ENCODE results near the gene MKNK1. TPM values are rescaled to one million over a fixed set of nuclear protein-coding genes. Genes with fewer than 3 reads are reported as not detected.

Gene MKNK1
- total RNA-seq, 6 experiments from 2014 or later = 18.0 to 24.3 (median 22.3) TPM

DNA sequence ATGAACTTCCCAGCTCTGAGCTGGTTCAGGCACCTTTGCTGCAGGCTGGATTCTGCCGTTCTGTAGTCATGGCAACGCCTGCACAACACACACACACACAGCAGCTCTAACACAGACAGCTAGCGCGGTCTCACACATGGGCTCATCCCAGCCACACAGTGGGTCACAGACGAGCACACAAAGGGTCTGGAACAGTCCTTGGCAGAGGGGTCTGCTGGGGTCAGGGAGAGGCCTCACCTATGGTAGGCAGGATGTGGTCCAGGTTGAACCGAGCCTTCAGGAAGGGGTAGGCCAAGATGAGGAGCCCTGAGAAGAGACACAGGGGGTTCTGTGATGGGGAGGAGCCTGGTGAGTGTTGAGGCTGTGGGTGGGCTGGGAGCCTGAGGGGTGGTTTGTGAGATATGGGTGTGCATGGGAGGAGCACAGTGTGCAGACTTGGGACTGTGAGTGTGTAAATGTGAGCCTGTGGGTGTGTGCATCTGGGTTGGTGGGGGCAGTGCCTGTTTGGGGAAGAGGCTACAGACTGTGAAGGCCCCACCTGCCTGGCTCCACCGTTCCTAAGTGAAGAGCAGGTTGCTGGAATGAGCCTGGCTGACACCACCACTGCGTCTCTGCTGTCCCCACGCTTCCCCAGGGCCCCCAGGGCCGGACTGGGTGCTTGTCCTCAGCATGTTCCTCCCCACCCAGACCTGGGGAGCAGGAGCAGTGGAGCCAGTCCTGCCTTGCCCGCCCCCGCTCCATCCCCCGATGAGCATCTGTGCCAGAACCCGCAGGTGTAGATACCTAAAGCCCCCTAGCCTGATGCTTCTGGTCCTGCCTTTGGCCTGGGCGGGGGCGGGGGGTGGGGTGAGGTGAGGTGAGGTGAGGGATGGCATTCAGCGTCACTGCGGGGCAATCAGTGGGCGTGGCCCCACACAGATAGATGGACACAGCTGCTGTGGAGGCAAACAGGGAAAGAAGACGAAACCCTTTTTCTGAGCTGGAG is 54.1 kb downstream of the MKNK1 start:
- Mint-ChIP-seq H3K4me1 (ENCODE audit: low read depth) (peaks cover 9% of the 10 kb centered on the region; the same call in 1 of the 2 replicates), H3K4me3 (no peak overlapping the region), H3K27ac (peak overlapping the region; percentile 83), H3K9me3 (no peaks in the 10 kb centered on the region), H3K36me3 (ENCODE audit: low read depth) (no peaks in the 10 kb centered on the region), H3K27me3 (ENCODE audit: insufficient read depth) (peaks cover 49% of the 10 kb centered on the region)
- peak; percentile 81 for DNase-seq
- TF ChIP-seq, protein P1, sequence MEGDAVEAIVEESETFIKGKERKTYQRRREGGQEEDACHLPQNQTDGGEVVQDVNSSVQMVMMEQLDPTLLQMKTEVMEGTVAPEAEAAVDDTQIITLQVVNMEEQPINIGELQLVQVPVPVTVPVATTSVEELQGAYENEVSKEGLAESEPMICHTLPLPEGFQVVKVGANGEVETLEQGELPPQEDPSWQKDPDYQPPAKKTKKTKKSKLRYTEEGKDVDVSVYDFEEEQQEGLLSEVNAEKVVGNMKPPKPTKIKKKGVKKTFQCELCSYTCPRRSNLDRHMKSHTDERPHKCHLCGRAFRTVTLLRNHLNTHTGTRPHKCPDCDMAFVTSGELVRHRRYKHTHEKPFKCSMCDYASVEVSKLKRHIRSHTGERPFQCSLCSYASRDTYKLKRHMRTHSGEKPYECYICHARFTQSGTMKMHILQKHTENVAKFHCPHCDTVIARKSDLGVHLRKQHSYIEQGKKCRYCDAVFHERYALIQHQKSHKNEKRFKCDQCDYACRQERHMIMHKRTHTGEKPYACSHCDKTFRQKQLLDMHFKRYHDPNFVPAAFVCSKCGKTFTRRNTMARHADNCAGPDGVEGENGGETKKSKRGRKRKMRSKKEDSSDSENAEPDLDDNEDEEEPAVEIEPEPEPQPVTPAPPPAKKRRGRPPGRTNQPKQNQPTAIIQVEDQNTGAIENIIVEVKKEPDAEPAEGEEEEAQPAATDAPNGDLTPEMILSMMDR (IDR thresholded peaks at IDR 0.05) = no peak

DNA sequence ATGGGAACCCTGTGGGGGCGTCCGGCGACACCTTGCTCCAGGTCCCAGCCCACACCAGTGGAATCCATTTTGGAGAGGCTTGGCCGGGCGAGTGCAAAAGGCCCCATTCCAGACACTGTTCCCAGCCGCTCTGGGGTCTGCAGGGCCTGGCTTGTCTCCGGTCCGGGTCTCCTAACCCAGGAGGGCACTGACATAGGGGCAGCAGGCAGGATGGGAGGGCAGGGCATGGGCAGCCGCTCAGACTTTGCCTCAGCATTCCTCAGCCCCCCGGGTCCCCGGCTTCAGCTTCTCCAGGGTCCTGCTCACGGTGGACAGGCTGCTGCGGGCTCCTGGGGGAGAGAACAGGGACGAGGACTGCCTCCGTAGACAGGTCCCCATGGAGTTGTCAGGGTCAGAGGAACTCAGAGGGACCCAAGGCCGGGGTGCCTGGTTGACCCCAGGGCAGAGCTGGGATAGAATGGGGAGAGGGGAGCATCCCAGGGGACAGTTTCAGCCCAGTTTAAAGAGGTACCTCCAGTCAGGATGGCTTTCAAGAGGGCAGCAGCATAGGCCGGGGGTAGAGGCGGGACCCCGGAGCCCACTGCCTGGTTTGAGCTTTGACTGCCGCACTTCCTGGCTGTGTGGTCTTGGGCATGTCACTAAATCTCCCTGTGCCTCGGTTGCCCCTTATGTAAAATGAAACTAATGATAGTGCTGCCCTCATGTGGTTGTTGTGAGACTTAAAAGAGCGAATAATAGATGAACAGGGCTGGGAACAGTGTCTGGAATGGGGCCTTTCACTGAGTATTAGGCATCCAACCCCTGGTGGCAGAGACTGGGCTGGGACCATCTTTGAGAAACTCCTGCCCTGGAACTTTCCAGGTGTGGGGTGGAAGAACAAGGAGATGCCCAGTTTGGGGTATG is 56.3 kb downstream of the MKNK1 start:
- H3K9me3 Mint-ChIP-seq = no peaks in the 10 kb centered on the region
- peak overlapping the region; percentile 65; the same call in 1 of the 2 replicates for H3K4me3 Mint-ChIP-seq
- H3K27ac Mint-ChIP-seq = no peak overlapping the region
- H3K4me1 Mint-ChIP-seq (ENCODE audit: low read depth) = peaks cover 9% of the 10 kb centered on the region; the same call in 1 of the 2 replicates
- H3K36me3 Mint-ChIP-seq (ENCODE audit: low read depth) = no peaks in the 10 kb centered on the region
- TF ChIP-seq, protein P1 (IDR thresholded peaks at IDR 0.05) = peak; percentile 80
- peaks cover 61% of the 10 kb centered on the region for H3K27me3 Mint-ChIP-seq (ENCODE audit: insufficient read depth)
- DNase-seq = peak; percentile 55

DNA sequence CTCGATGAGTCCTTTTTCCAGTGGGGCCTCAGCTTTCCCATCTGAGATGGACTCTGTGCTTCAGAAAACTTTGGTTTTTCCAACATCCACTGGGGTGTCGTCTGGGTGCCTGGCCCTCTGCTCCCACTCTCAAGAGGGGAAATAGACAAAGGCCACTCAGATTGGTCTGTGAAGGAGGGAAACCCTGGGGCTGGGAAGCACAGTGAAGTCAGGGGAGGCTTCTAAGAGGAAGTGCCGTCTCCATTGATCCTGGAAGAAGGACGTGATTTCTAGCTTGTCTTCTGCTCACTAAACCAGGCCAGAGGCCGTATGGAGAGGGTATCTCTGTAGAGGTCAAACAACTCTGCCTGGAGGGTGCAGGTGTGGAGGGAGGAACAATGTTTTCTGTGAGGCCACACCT is 57.9 kb downstream of the MKNK1 start:
- no peak for DNase-seq
- peaks cover 9% of the 10 kb centered on the region; the same call in 1 of the 2 replicates for H3K4me1 Mint-ChIP-seq (ENCODE audit: low read depth)
- TF ChIP-seq, protein P1 (IDR thresholded peaks at IDR 0.05) = no peak
- H3K27ac Mint-ChIP-seq = no peak overlapping the region
- peaks cover 62% of the 10 kb centered on the region for H3K27me3 Mint-ChIP-seq (ENCODE audit: insufficient read depth)
- no peaks in the 10 kb centered on the region for H3K36me3 Mint-ChIP-seq (ENCODE audit: low read depth)
- no peaks in the 10 kb centered on the region for H3K9me3 Mint-ChIP-seq
- H3K4me3 Mint-ChIP-seq = no peak overlapping the region

DNA sequence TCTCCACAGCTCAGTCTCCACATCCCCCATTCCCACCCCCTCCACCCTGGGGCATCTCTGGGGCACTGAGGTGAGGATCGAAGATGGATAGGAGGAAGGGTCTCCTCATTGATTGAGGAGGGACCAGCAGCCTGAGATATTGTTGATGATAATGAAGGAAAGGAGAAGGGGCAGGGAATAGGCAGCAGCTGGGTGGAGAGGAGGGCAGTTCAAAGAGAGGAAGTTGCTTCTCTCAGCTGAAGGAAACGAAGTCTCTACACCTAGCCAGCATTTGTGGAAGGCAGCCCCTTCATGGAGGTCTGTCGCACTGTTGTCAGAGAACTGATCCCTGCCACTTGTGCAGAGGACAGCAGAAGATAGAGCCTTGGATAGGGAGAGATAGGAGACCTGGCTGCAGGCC is 58.3 kb downstream of the MKNK1 start:
- Mint-ChIP-seq H3K27ac (no peak overlapping the region), H3K4me1 (ENCODE audit: low read depth) (peaks cover 9% of the 10 kb centered on the region; the same call in 1 of the 2 replicates), H3K36me3 (ENCODE audit: low read depth) (no peaks in the 10 kb centered on the region), H3K27me3 (ENCODE audit: insufficient read depth) (peaks cover 60% of the 10 kb centered on the region), H3K9me3 (no peaks in the 10 kb centered on the region), H3K4me3 (no peak overlapping the region)
- no peak for DNase-seq
- TF ChIP-seq, protein P1 (IDR thresholded peaks at IDR 0.05) = no peak

DNA sequence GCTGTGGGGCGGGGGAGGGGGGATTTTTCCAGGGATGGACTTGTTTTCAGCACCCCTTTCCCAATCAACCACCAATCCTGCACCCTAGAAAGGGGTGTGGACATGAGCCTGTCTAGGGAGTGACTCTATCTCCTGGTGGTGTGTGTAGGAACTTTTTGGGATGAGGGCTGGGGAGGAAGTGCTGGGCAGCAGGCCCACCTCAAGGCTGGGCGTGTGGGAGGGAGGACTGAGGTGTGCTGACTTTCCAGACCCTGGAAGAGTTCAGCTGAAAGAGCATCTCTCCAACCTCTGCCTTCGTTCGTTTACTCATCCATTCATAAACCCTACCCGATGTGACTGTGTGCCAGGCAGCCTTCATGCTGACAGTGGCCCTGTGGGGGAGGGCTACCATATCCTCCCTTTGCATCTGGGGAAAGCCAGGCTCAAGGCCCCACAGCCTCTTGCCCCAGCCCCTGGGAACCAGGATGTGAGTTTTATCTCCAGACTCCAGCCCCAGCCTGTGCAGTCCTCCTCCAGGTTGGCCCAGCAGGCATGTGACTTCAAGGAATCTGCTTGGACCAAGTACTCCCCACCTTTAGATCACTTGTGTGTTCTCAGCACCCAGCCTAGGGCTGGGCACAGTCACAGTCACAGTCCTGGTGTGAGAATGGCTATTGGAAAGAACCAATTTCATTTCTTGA is 59.4 kb downstream of the MKNK1 start:
- DNase-seq = no peak
- TF ChIP-seq, protein P1 (IDR thresholded peaks at IDR 0.05) = peak; percentile 49
- H3K9me3 Mint-ChIP-seq = no peaks in the 10 kb centered on the region
- no peaks in the 10 kb centered on the region for H3K36me3 Mint-ChIP-seq (ENCODE audit: low read depth)
- no peak overlapping the region for H3K27ac Mint-ChIP-seq
- H3K4me1 Mint-ChIP-seq (ENCODE audit: low read depth) = peaks cover 15% of the 10 kb centered on the region
- H3K4me3 Mint-ChIP-seq = no peak overlapping the region
- peaks cover 53% of the 10 kb centered on the region for H3K27me3 Mint-ChIP-seq (ENCODE audit: insufficient read depth)
